Tibial artery (tissue), 4 donors: Measurements from ENCODE around the gene NOL4L.

Source experiments
- DNase-seq, 2 donors: peaks; one replicate each; pipeline ENCODE4 v3.0.0-alpha.2; 2019
- H3K27ac ChIP-seq, 2 donors: fragments of 200-600 bp; sonication (generic) in 1 of 2; 1 replicate in 1 of 2; 2 replicates in 1 of 2; pipeline ENCODE4 v1.5.1; 2018 to 2019; ENCODE audit warnings: mild to moderate bottlenecking in 1 of 2
- H3K27me3 ChIP-seq, 2 donors: fragments of 200-600 bp; sonication (generic) in 1 of 2; one replicate each; pipeline versions ENCODE4 v1.5.1 to v1.6.0; 2016 to 2019
- H3K36me3 ChIP-seq, 3 donors: fragments of 200-600 bp; sonication (generic) in 2 of 3; one replicate each; pipeline ENCODE4 v1.5.1; 2016 to 2019; ENCODE audit warnings: mild to moderate bottlenecking in 2 of 3
- H3K4me1 ChIP-seq, 4 donors: fragments of 200-600 bp; sonication (generic) in 2 of 4; 1 replicate in 3 of 4; 2 replicates in 1 of 4; pipeline ENCODE4 v1.5.1; 2016 to 2019
- H3K4me3 ChIP-seq, 2 donors: fragments of 200-600 bp; sonication (generic) in 1 of 2; 1 replicate in 1 of 2; 2 replicates in 1 of 2; pipeline ENCODE4 v1.5.1; 2018 to 2019; ENCODE audit warnings: mild to moderate bottlenecking in 2 of 2
- H3K9me3 ChIP-seq, 3 donors: fragments of 200-600 bp; sonication (generic) in 1 of 3; one replicate each; pipeline ENCODE4 v1.5.1; 2016 to 2019
- CTCF ChIP-seq, 2 experiments: fragments of 200-600 bp in 1 of 2; fragments of 450-650 bp in 1 of 2; IDR thresholded peaks; one replicate each; pipeline ENCODE4 v1.5.1; 2017 to 2019; ENCODE audit warnings: antibody characterized with exemption in 2 of 2, mild to moderate bottlenecking in 1 of 2, moderate library complexity in 1 of 2
- intact Hi-C: fragments of 100-400 bp; cut with DNase I; formaldehyde crosslinking; loops from one replicate; pipeline ENCODE4 v1.15.0; 2023; ENCODE audit warnings: low total_unique reads

Gene NOL4L

GRCh38 chr20:32567384-32568178 is 17.6 kb downstream of the NOL4L start:
- H3K9me3 ChIP-seq, result no peaks in the 10 kb centered on the region
- no peak for TF ChIP-seq CTCF (IDR thresholded peaks at IDR 0.05)
- no peaks in the 10 kb centered on the region for H3K27me3 ChIP-seq
- H3K27ac ChIP-seq, result no peak overlapping the region
- no peak overlapping the region for H3K4me3 ChIP-seq
- no peak for DNase-seq
- no peaks in the 10 kb centered on the region for H3K36me3 ChIP-seq
- intact Hi-C loops, result no loop called here
- H3K4me1 ChIP-seq, result no peaks in the 10 kb centered on the region

- Histone ChIP-seq H3K27ac (no peak overlapping the region), H3K9me3 (no peaks in the 10 kb centered on the region), H3K27me3 (no peaks in the 10 kb centered on the region), H3K4me1 (no peaks in the 10 kb centered on the region), H3K36me3 (no peaks in the 10 kb centered on the region), H3K4me3 (no peak overlapping the region)
- intact Hi-C loops, result no loop called here
- no peak for TF ChIP-seq CTCF (IDR thresholded peaks at IDR 0.05)
- DNase-seq, result no peak
Observed at GRCh38 chr20:32566379-32567374, 18.5 kb downstream of the NOL4L start.

- no peak overlapping the region for H3K4me3 ChIP-seq
- no peaks in the 10 kb centered on the region for H3K4me1 ChIP-seq
- no peak for DNase-seq
- H3K9me3 ChIP-seq, result no peaks in the 10 kb centered on the region
- TF ChIP-seq CTCF (IDR thresholded peaks at IDR 0.05), result no peak
- H3K36me3 ChIP-seq, result no peaks in the 10 kb centered on the region
- peaks cover 0 to 2% of the 10 kb centered on the region in 2 donors for H3K27me3 ChIP-seq
- H3K27ac ChIP-seq, result no peak overlapping the region
- intact Hi-C loops, result no loop called here
Observed at GRCh38 chr20:32565735-32566032, 19.4 kb downstream of the NOL4L start.

GRCh38 chr20:32564921-32565734 is 20.0 kb downstream of the NOL4L start:
- peak; percentile 55 to 78 for DNase-seq
- Histone ChIP-seq H3K36me3 (no peaks in the 10 kb centered on the region), H3K27me3 (peaks cover 0 to 7% of the 10 kb centered on the region in 2 donors), H3K4me3 (no peak overlapping the region), H3K27ac (no peak overlapping the region), H3K9me3 (no peaks in the 10 kb centered on the region), H3K4me1 (no peaks in the 10 kb centered on the region)
- intact Hi-C loops, result no loop called here
- no peak for TF ChIP-seq CTCF (IDR thresholded peaks at IDR 0.05)

- H3K4me3 ChIP-seq, result no peak overlapping the region
- DNase-seq, result no peak
- H3K9me3 ChIP-seq, result no peaks in the 10 kb centered on the region
- H3K36me3 ChIP-seq, result no peaks in the 10 kb centered on the region
- peaks cover 0 to 5% (median 2%) of the 10 kb centered on the region in 4 donors for H3K4me1 ChIP-seq
- peaks cover 0 to 11% of the 10 kb centered on the region in 2 donors for H3K27me3 ChIP-seq
- H3K27ac ChIP-seq, result no peak overlapping the region
- no peak for TF ChIP-seq CTCF (IDR thresholded peaks at IDR 0.05)
- intact Hi-C loops, result no loop called here
Observed at GRCh38 chr20:32564440-32564839, 20.7 kb downstream of the NOL4L start.
